ENCODE results near the gene TMEM270. TPM values are rescaled to one million over a fixed set of nuclear protein-coding genes. Genes with fewer than 3 reads are reported as not detected.

The TMEM270 gene
- polyA plus RNA-seq, 1 of the 3 experiments (the other 2 are of a cell fraction), result 0.71 TPM

GRCh38 chr7:73828107-73828803 lies 32.7 kb upstream of the TMEM270 start (continued):
- TF ChIP-seq USF1 (IDR thresholded peaks at IDR 0.05; ENCODE audit: borderline replicate concordance, low read depth), result peak; percentile 72; the same call in 1 of the 2 replicates
- no peak for TF ChIP-seq SMC3 (IDR thresholded peaks at IDR 0.05; ENCODE audit: low read depth, low read length)
- TF ChIP-seq TAF1 (IDR thresholded peaks at IDR 0.05; ENCODE audit: borderline replicate concordance, low read depth, low read length), result 0 out of 2 replicates have a peak, but pooled peaks have one; percentile 12
- peak; percentile 78 for TF ChIP-seq GATA2 (CRISPR knock-in tag; IDR thresholded peaks at IDR 0.05)
- TF ChIP-seq POLR2AphosphoS5 (IDR thresholded peaks at IDR 0.05; ENCODE audit: low read depth, low read length), result no peak
- no peak for TF ChIP-seq NRF1 (IDR thresholded peaks at IDR 0.05; ENCODE audit: low read depth, low read length)
- no peak for TF ChIP-seq JUND (IDR thresholded peaks at IDR 0.05)
- TF ChIP-seq TCF12 (IDR thresholded peaks at IDR 0.05), result peak; percentile 27
- TF ChIP-seq MAX (IDR thresholded peaks at IDR 0.05; ENCODE audit: low read depth), result peak; percentile 39; the same call in 1 of the 2 replicates
- TF ChIP-seq USF2 (IDR thresholded peaks at IDR 0.05; ENCODE audit: borderline replicate concordance, low read depth, low read length), result no peak
- TF ChIP-seq RFX5 (IDR thresholded peaks at IDR 0.05; ENCODE audit: low read length), result 0 out of 2 replicates have a peak, but pooled peaks have one; percentile 32

GRCh38 chr7:73828972-73829371 lies 32.0 kb upstream of the TMEM270 start:
- POLR2A ChIA-PET, result interaction anchor here (0.6 to 1.7 kb wide), 2 partner anchors 9 to 11 kb away, joined by 3 to 5 read pairs; no protein-coding TSS in a partner anchor
- H3K9me2 ChIP-seq, result no peaks in the 10 kb centered on the region
- no peaks in the 10 kb centered on the region for H3K27me3 ChIP-seq (ENCODE audit: insufficient read depth)
- H3F3A ChIP-seq (replicated peaks; ENCODE audit: insufficient read depth), result peaks cover 15% of the 10 kb centered on the region
- no peak overlapping the region for H3K4me3 ChIP-seq (ENCODE audit: low read depth in 2 of 2, low read length in 1 of 2)
- no peak overlapping the region for H3K9ac ChIP-seq
- H2AFZ ChIP-seq (ENCODE audit: low read depth), result no peak overlapping the region
- peaks cover 19 to 54% of the 10 kb centered on the region in 2 experiments for H3K4me1 ChIP-seq (ENCODE audit: control insufficient read depth in 1 of 2, insufficient read depth in 2 of 2, low read depth in 1 of 2, low read length in 1 of 2)
- no peaks in the 10 kb centered on the region for H3K36me3 ChIP-seq (replicated peaks in 1 of 2; ENCODE audit: control insufficient read depth in 1 of 2, insufficient read depth in 2 of 2, low read length in 1 of 2)
- no peaks in the 10 kb centered on the region for H3K9me3 ChIP-seq
- no peaks in the 10 kb centered on the region for H4K20me1 ChIP-seq (ENCODE audit: insufficient read depth)
- no peaks in the 10 kb centered on the region for H3K79me2 ChIP-seq (ENCODE audit: insufficient read depth)
- peak overlapping the region in 1 of 2 experiments; percentile 94; a peak in 1 of 4 replicates for H3K27ac ChIP-seq (ENCODE audit: low read depth in 2 of 2, low read length in 1 of 2)
- 96% methylated on average over 5 of the region's 5 CpGs for WGBS (ENCODE audit: low lambda C conversion rate)
- DNase-seq, result no peak
- CTCF ChIA-PET, result interaction anchor here (0.9 to 6.3 kb wide), 7 partner anchors 12 to 377 kb away, joined by 3 to 48 read pairs (median 6); partner anchors contain the start of gene METTL27
- no peak overlapping the region for H3K4me2 ChIP-seq
- TF ChIP-seq MEF2A (IDR thresholded peaks at IDR 0.05; ENCODE audit: borderline replicate concordance, low read depth) (no peak), CTCF (IDR thresholded peaks at IDR 0.05) (no peak), TCF12 (IDR thresholded peaks at IDR 0.05) (no peak), RFX5 (IDR thresholded peaks at IDR 0.05; ENCODE audit: low read length) (no peak), REST (IDR thresholded peaks at IDR 0.05; ENCODE audit: low read depth, low read length) (no peak), YY1 (IDR thresholded peaks at IDR 0.05; ENCODE audit: low read depth) (no peak), TEAD4 (IDR thresholded peaks at IDR 0.05; ENCODE audit: borderline replicate concordance, insufficient read depth) (no peak), USF1 (IDR thresholded peaks at IDR 0.05; ENCODE audit: borderline replicate concordance, low read depth) (no peak), MAX (IDR thresholded peaks at IDR 0.05; ENCODE audit: low read depth) (no peak), SMC3 (IDR thresholded peaks at IDR 0.05; ENCODE audit: low read depth, low read length) (no peak), GABPA (IDR thresholded peaks at IDR 0.05; ENCODE audit: low read depth) (no peak), JUND (IDR thresholded peaks at IDR 0.05) (no peak), USF2 (IDR thresholded peaks at IDR 0.05; ENCODE audit: borderline replicate concordance, low read depth, low read length) (no peak), NFIC (IDR thresholded peaks at IDR 0.05; ENCODE audit: borderline replicate concordance) (no peak), MXI1 (IDR thresholded peaks at IDR 0.05; ENCODE audit: low read depth, low read length) (no peak)

All from SK-N-SH (cell line).